Activated CD4-positive, alpha-beta T cell treated with anti-CD3 and anti-CD28 coated beads for 48 hours (primary cell): ENCODE results near the gene PRXL2A.
A peak's percentile ranks its signal among the peaks of the same experiment; 100 is the strongest.
"Not testable (repeated sequence)": the region's sequence is repeated elsewhere in the genome, so short reads cannot be mapped to it uniquely, and the experiment has no call there.

Experiments used
- DNase-seq: peaks from one replicate; pipeline ENCODE4 v3.0.0-alpha.2; 2020

The PRXL2A gene

DNA sequence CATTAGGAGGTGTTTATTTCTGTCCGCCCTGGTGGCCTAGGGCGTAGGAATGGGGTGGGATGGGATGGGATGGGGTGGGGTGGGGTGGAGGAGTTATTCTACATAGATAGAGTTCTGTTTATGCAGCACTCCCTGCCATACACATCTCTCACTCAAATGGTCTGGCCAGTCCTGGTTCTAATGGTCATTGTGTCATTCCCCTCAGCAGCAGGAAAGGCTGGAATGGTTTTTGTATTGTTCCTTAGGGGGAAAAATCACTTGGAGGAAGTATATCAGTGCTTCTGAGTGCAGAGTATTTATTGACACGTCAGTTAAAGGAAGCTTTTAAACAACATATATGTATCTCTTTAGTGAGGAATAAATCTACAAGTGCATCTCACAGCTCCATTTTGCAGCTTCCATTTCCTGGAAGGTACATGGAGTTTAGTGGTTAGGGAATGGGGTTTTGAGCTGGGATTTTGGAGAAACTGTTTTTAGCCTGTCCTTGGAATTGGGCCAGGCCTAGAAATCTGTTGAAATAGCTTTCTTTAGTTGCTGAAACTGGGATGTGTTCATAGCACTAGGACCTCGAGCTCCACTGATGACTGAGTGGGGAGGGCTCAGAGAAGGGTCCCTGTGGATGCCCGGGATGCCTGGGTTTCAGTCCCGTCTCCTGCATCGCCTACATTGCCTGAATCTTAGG lies 54.1 kb downstream of the PRXL2A start:
- no peak for DNase-seq

DNA sequence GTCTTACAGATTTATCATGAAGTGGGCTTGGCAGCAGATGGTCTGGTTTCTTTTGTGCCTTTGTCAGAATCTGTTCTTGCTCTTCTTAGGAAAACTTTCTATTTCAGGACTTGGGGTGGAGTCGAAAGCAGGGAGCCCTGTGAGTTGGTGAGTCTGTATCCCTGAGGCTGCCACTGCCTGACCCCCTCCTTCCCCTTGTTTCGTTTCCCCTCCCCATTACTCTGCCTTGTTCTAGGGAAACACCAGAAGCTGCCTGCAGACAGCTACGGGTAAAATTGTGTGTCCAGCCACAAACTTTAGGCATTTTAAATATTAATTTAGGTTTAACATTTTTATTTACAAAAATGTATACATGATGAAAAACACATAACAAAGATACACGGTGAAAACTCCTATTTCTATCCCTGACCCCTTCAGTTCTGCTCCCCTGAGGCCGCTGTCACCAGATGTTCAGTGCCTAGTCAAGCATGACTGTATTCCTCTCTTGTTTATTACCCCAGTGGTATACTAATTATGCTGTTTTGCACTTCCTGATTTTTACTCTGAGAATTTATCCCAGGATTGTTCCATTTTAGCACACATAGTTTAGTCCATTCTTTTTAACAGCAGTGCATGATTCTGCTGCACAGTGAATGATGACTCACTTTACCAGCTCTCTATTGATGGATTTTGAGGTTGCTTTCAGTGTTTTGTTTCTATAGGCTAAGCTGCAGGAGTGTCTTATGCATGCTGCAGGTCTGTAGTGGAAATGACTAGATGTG lies 54.8 kb downstream of the PRXL2A start:
- no peak for DNase-seq

DNA sequence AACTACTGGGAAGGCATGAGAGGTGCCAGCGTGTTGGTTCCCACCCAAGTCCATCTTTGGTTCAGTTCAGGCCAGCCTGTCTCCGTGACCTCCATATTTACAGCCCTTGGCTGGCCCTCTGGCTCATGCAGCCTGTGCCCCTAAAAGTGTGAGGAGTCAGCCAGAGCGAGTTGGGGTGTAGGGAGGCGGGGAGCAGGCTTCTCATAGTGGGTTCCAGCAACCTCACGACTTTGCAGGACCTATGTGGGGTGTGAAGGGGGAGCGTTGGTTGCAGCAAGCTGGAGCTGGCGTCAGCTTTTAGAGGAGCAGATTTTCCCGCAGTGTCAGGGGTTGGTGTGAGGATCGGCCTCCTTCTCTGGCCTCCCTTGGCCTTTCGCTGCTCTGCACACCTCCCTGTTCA lies 55.5 kb downstream of the PRXL2A start:
- DNase-seq, result no peak

DNA sequence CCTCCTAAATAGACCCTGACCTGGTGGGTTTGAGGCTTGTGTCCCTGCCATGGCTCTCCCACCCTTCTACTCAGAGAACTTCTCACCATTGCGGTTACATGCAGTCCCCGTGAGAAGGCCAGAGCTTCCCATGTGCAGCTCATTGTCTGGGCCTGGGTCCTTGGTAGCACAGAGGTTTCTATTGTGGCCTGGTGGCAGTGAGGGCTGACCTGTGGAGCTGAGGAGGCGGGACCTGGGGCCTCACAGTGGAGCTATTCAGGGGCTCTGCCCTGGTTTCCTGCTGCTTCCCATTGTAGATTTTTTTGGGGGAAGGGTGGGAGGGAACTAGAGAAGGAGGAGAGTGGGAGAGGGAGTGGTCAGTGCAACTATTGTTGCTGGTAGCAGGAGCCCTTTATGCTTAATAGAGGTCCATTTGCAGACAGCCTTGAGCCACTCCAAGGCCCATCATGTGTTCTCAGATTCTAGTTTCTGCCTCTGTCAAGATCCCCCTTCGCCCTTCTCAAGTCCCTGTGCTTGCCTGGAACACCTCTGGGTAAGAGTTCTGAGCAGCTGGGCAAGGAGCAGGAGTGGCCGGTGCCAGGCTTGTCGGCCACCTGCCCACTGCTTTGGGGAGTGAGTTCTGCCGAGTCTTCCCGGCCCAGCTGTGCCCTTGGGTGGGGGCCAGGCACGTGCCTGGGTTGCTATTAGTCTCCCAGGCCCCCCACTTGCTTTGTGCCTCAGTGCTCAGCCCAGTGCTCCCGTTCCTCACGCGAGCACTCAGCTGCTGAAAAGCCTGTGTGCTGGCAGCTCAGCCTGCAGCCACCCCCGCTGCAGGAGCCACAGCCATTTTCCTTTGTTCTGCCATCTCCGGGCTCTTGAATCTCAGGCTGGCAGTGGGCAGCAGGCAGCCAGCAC lies 56.5 kb downstream of the PRXL2A start:
- DNase-seq, result no peak

GRCh38 chr10:80465451-80465835 lies 57.1 kb downstream of the PRXL2A start:
- no peak for DNase-seq

DNA sequence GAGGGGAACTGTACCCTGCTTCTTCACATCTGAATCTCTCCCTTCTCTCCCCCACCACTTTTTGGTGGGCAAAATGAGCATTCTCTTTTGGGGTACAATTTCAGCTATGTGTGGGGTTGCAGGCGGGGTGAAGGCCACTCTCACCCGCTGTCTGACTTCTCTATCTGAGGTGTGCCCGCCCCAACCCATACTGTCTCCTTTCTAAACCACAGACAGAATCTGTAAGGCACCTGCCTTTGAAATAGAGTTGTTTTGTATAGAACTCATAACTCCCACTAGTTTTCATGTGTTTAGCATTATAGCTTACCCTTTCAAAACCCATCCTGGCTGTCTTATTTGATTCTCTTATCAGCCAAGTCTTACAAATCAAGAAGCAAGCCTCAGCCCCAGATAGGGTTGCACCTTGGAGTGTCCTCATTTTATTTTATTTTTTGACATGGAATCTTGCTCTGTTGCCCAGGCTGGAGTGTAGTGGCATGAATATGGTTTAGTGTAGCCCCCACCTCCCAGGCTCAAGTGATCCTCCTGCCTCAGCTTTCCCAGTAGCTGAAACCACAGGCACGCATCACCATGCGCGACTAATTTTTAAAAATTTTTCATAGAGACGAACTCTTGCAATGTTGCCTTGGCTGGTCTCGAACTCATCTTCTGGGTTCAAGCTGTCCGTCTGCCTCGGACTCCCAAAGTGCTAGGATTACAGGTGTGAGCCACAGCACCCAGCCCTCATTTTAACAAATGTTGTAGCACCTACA lies 57.7 kb downstream of the PRXL2A start:
- no peak for DNase-seq

DNA sequence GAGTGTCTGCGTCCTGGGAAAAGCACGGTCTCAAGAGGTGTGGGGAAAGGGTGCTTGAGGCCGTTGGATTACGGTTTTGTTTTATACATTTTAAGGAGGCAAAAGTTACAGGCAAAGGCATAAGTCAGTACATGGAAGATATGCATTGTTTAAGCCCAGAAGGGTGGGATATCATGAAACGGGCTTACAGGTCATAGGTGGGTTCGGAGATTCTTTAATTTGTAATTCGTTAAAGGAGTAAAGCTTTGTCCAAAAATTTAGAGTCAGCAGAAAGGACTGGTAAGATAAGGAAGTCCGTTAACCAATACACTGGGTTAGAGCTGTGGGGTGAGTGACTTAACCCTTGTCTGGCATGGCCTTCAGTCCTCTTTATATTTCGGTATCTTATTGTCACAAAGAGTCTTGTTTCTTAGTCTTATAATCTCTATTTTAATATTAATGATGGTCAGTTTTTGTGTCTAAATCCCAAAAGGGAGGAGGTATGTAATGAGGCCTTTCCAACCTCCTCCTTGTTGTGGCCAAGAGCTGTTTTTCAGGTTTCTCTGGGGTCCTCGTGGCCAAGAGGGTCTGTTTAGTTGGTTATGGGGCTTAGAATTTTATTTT lies 58.5 kb downstream of the PRXL2A start:
- DNase-seq, result no peak

GRCh38 chr10:80468002-80468401 lies 59.7 kb downstream of the PRXL2A start:
- peak; percentile 65 for DNase-seq

- DNase-seq, result no peak
These were observed 60.6 kb downstream of the PRXL2A start for GRCh38 chr10:80468806-80469421.

DNA sequence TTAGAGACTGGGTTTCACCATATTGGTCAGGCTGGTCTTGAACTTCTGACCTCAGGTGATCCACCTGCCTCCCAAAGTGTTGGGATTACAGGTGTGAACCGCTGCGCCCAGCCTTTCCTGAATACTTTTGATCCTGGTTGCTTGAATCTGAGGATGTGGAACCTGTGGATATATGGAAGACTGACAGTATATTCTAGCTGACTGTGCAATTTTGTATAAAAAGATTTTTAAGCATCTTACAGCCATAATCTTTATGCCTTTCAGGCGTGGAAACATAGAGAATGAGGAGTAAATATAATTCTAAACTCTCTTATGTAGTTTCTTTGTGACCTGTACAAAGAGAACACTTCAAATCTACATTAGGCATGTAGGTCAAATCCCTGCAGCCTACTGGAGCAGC lies 61.9 kb downstream of the PRXL2A start:
- no peak for DNase-seq

DNA sequence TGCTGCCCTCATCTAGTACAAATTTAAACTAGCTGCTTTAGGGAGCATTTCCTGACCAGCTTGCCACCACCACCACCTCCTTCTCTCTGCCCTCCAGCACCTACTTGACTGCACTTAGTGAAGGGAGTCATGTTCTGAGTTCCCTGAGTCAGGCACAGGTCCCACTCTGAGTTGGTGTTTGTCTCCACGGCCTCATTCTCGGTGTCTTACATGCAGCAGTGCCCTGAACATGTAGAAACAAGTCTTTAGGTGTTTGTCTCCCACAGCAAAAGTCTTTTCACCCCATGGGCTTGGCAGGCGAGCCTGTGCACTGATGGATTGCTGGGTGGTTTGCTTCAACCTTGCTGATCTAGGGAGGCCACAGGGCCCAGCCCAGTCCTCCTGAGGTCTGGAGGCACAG lies 62.6 kb downstream of the PRXL2A start:
- DNase-seq, result peak; percentile 62

- peak; percentile 75 for DNase-seq
These were observed 63.4 kb downstream of the PRXL2A start for GRCh38 chr10:80471715-80472233.

GRCh38 chr10:80472234-80473095 lies 64.1 kb downstream of the PRXL2A start:
- peak; percentile 59 for DNase-seq

- no peak for DNase-seq
These were observed 64.8 kb downstream of the PRXL2A start for GRCh38 chr10:80473096-80473657.

- DNase-seq, result no peak
These were observed 65.6 kb downstream of the PRXL2A start for GRCh38 chr10:80473692-80474596.

DNA sequence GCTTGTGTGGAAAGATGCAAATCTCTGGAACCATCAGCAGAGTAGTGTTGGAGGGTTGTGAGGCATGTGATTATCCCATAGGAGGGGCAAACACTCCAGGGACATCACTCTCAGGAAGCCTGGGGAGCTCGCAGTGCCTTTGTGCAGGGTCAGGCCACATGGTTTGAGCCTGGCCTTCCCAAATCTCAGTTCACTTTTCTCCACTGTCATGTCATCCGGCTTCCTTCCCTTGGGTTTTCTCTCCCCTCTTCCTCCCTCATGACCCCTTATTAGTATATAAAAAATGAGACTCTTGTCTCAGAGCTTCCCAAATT lies 66.2 kb downstream of the PRXL2A start:
- no peak for DNase-seq

DNA sequence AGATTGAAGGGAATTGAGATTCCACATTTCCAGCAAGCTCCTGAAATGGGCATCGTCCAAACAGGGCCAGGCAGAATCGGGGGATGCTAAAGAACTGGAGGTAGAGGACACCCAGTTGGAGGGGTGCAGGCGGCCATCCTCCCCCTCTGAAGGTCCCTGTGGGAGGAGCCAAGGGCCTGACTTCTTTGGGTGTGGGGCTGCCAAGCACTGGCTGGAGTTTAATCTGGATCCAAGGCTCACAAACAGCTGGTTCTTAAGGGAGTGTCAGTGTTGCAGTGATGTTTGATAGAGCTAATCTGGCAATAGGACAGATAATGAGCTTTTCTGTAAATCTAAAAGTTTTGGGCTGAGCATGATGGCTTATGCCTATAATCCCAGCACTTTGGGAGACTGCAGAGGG lies 66.6 kb downstream of the PRXL2A start:
- DNase-seq, result no peak

- DNase-seq, result not testable (repeated sequence)
These were observed 67.3 kb downstream of the PRXL2A start for GRCh38 chr10:80475641-80476040.

DNA sequence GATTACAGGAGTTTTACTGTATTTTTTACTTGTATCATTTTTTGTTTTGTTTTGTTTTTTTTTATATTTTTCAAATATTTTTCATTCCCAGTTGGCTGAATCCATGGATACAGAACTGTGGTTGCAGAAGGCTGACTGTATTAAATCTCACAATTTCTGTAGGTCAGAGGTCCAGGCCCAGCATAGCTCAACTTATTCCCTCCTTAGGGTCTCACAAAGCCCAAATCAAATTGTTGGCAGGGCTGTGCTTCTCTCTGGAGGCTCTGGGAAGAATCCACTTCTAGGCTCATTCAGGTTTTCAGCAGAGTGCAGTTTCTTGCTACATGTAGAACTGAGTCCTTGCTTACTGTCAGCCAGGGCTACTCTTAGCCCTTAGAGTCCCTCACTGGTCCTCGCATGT lies 68.3 kb downstream of the PRXL2A start:
- no peak for DNase-seq
